AG04450 (cell line): ENCODE results near the gene CLDN3. TPM values are rescaled to one million over a fixed set of nuclear protein-coding genes. Genes with fewer than 3 reads are reported as not detected.
"Not testable (repeated sequence)": the region's sequence is repeated elsewhere in the genome, so short reads cannot be mapped to it uniquely, and the experiment has no call there.

Source experiments
- CTCF ChIA-PET: fragments of 300-600, 350-600 bp; formaldehyde crosslinking; extraction: SDS; loops from one replicate; lab custom pipeline; 2022; ENCODE audit warnings: antibody characterized with exemption, inconsistent platforms; lab: Charles Lee
- POLR2A ChIA-PET: fragments of 350-600 bp; formaldehyde crosslinking; extraction: SDS; loops from one replicate; lab custom pipeline; 2021; ENCODE audit warnings: antibody characterized with exemption, inconsistent platforms; lab: Yijun Ruan, JAX
- DNase-seq: peaks from one replicate; pipeline ENCODE4 v3.0.0-alpha.2; 2011; ENCODE audit warnings: low read depth, low spot score
- H3K27ac ChIP-seq: one replicate; pipeline ENCODE4 v1.5.1; 2012; ENCODE audit warnings: low read depth, low read length, control low read depth
- H3K27me3 ChIP-seq: one replicate; pipeline ENCODE4 v1.6.0; 2012; ENCODE audit warnings: low read length; ENCODE audit not compliant: control insufficient read depth, insufficient read depth
- H3K4me3 ChIP-seq: 2 replicates; pipeline ENCODE4 v1.5.1; 2011; ENCODE audit warnings: mild to moderate bottlenecking, low read depth, low read length, control low read depth
- H3K9me3 ChIP-seq: 2 replicates; pipeline ENCODE4 v1.5.1; 2012; ENCODE audit warnings: low read length; ENCODE audit not compliant: control insufficient read depth, insufficient read depth
- polyA plus RNA-seq: library from polyadenylated mRNA; depleted of rRNA; stranded (reverse); fragments of >200 nt; gene quantifications from 2 replicates; pipeline ENCODE4 v1.2.3, GENCODE V29; 2011
- TF ChIP-seq, protein P1 (sequence below): IDR thresholded peaks from 2 replicates; pipeline ENCODE4 v1.5.1; 2011; ENCODE audit warnings: low read depth, low read length, control low read depth, inconsistent platforms

CLDN3 gene
- polyA plus RNA-seq, 1 experiment: not detected

DNA sequence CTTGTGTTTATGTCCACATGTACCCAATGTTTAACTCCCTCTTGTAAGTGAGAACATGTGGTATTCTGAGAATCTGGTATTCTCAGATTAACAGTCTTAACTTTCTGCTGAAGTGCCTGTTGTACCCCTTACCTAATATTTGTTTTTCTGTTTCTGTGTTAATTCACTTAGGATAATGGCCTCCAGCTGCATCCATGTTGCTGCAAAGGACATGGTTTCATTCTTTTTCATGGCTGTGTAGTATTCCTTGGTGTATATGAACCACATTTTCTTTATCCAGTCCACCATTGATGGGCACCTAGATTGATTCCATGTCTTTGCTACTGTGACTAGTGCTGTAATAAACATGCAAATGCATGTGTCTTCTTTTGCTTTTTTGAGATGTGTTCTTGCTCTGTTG is 25.1 kb upstream of the CLDN3 start:
- CTCF ChIA-PET: interaction anchor here (1.0 kb wide), 1 partner anchor 232 kb away, joined by 3 read pairs; no protein-coding TSS in a partner anchor
- POLR2A ChIA-PET, H3K27me3 ChIP-seq, H3K9me3 ChIP-seq, H3K27ac ChIP-seq, DNase-seq, H3K4me3 ChIP-seq: not testable (repeated sequence)

DNA sequence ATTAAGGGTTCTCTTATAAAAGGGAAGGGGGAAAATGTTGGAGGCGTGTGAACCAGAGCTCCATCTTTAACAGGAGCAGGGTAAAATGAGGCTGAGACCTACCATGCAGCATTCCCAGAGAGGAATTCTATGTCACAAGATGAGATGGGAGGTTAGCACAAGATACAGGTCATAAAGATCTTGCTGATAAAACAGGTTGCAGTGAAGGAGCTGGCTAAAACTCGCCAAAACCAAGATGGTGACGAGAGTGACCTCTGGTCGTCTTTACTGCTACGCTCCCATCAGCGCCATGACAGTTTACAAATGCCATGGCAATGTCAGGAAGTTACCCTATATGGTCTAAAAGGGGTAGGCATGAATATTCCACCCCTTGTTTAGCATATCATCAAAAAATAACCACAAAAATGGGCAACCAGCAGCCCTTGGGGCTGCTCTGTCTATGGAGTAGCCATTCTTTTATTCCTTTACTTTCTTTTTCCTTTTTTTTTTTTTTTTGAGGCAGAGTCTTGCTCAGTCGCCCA is 21.2 kb upstream of the CLDN3 start:
- CTCF ChIA-PET, POLR2A ChIA-PET, DNase-seq, H3K9me3 ChIP-seq, H3K4me3 ChIP-seq, H3K27me3 ChIP-seq, H3K27ac ChIP-seq: not testable (repeated sequence)

DNA sequence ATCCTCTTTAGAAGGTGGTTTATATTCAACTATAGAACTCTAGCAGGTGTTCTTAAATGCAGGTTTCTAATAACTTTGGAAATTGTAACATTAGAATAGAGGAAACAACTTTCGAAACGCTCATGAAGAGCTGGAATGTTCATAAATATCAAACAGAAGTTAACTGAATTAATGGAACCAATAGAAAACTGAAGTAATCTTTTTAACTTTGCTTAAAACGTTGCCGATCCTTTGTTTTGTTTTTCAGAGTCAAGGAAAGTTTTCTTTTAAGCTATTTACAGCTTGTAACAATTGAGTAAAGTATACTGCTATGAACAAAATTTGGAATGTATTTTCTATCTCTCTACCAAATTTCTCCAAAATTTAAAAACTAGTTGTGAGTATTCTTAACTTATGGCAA is 19.0 kb upstream of the CLDN3 start:
- H3K27me3 ChIP-seq: peaks cover 2% of the 10 kb centered on the region
- ChIA-PET CTCF (no interaction called here), POLR2A (no interaction called here)
- TF ChIP-seq, protein P1, sequence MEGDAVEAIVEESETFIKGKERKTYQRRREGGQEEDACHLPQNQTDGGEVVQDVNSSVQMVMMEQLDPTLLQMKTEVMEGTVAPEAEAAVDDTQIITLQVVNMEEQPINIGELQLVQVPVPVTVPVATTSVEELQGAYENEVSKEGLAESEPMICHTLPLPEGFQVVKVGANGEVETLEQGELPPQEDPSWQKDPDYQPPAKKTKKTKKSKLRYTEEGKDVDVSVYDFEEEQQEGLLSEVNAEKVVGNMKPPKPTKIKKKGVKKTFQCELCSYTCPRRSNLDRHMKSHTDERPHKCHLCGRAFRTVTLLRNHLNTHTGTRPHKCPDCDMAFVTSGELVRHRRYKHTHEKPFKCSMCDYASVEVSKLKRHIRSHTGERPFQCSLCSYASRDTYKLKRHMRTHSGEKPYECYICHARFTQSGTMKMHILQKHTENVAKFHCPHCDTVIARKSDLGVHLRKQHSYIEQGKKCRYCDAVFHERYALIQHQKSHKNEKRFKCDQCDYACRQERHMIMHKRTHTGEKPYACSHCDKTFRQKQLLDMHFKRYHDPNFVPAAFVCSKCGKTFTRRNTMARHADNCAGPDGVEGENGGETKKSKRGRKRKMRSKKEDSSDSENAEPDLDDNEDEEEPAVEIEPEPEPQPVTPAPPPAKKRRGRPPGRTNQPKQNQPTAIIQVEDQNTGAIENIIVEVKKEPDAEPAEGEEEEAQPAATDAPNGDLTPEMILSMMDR: no peak
- H3K9me3 ChIP-seq: no peaks in the 10 kb centered on the region; the same call in 1 of the 2 replicates
- H3K4me3 ChIP-seq: no peak overlapping the region
- DNase-seq: no peak
- no peak overlapping the region for H3K27ac ChIP-seq

DNA sequence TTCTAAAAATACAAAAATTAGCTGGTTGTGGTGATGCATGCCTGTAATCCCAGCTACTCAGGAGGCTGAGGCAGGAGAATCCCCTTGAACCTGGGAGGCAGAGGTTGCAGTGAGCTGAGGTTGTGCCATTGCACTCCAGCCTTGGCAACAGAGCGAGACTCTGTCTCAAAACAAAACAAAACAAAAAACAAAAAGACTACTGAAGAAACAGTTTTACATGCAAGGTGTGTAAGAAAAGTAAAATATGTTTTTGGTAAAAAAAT is 17.6 kb upstream of the CLDN3 start:
- CTCF ChIA-PET: not testable (repeated sequence)

DNA sequence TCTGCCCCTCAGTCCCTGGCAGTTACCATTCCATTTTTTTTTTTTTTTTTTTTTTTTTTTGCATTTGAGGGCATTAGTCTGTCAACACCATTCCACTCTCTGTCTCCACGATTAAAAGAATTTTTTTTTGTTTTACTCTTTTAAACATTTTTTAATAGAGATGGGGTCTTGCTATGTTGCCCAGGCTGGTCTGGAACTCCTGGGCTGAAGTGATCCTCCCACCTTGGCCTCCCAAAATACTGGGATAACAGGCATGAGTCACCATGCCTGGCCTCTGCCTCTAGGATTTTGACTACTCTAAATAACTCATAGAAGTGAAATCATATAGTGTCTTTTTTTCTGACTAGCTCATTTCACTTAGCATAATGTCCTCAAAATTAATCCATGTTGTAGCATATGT is 16.5 kb upstream of the CLDN3 start:
- no peak overlapping the region for H3K4me3 ChIP-seq
- H3K27ac ChIP-seq: no peak overlapping the region
- ChIA-PET CTCF (no interaction called here), POLR2A (interaction anchor here (0.5 to 0.7 kb wide), 2 partner anchors 27 to 259 kb away, joined by 3 to 5 read pairs; no protein-coding TSS in a partner anchor)
- H3K27me3 ChIP-seq: peaks cover 2% of the 10 kb centered on the region
- no peak for DNase-seq
- TF ChIP-seq, protein P1: no peak
- H3K9me3 ChIP-seq: no peaks in the 10 kb centered on the region; the same call in 1 of the 2 replicates

More for the DNA sequence above, 17.6 kb upstream of the CLDN3 start:
- DNase-seq, H3K9me3 ChIP-seq, H3K4me3 ChIP-seq, H3K27me3 ChIP-seq, H3K27ac ChIP-seq, POLR2A ChIA-PET: not testable (repeated sequence)

DNA sequence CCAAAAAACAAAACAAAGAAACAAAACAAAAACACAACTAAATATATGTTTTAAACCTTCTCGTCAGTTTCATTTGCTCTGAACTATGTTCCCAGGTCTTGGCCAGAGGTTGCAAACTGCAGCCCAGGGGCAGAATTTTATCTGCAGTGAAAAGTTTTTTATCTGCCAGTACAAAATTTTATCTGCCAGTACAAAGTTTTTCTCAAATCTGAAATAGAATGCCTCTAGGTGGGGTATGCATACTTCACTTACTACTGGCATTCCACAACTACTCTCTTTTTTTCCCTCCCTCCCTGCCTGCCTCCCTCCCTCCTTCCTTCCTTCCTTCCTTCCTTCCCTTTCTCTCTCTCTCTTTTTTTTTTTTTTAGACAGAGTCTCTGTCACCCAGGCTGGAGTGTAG is 9.4 kb upstream of the CLDN3 start:
- H3K9me3 ChIP-seq: no peaks in the 10 kb centered on the region
- no peak overlapping the region for H3K4me3 ChIP-seq
- no peak overlapping the region for H3K27ac ChIP-seq
- POLR2A ChIA-PET: no interaction called here
- CTCF ChIA-PET: no interaction called here
- no peak for DNase-seq
- TF ChIP-seq, protein P1: no peak
- H3K27me3 ChIP-seq: no peaks in the 10 kb centered on the region
